ENCODE measurements around the gene ABHD1.
"Not testable (repeated sequence)": the region's sequence is repeated elsewhere in the genome, so short reads cannot be mapped to it uniquely, and the experiment has no call there.

Gene ABHD1

GRCh38 chr2:27174638-27175037 is 51.0 kb downstream of the ABHD1 start:
- DNase-seq: no peak

- no peak for DNase-seq
These were observed 51.7 kb downstream of the ABHD1 start for GRCh38 chr2:27175330-27175729.

DNA sequence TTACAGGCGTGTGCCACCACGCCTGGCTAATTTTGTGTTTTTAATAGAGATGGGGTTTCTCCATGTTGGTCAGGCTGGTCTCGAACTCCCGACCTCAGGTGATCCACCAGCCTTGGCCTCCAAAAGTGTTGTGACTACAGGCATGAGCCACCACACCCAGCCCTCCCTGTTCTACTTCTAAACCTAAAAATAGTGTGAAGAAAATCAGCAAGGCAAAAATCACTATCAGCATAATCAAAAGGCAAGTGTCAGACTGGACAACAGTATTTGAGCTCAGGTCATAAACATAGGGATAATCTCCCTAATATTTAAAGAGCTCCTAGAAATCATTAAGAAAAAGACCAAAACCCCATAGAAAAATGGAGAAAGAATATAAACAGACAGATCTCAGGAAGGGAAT is 52.2 kb downstream of the ABHD1 start:
- not testable (repeated sequence) for DNase-seq

DNA sequence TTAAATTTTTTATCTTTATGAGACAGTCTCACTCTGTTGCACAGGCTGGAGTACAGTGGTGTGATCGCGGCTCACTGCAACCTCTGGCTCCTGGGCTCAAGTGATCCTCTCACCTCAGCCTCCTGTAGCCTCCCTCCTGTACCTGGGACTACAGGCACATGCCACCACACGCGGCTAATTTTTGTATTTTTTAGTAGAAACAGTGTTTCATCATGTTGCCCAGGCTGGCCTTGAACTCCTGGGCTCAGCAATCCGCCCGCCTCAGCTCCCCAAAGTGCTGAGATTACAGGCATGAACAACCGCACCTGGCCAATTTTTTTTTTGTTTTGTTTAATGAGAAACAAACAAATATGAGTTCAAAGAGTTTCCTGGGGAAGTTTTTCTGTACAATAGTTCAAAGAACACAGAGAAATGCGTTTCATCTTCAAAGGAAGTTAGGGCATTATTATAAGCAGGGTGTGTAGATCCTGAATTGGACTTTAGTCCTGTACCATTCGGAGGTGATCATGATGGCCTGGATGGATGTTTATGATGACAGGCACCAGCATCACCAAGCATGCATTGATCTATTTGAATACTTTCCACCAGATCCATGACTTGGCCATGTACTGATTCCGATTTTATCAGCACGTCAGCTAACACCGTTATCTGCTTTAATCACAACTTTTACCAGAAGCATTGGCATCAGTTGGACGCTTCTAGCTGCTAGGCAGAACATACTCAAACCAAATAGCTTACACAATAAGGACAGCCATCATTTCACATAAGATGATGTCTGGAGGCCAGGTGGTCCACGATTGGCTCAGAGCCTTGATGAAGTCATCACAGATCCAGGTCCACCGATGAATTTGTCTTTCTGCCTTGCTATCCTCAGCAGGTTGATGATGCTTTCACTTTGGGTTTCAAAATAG is 54.1 kb downstream of the ABHD1 start:
- no peak for DNase-seq

- no peak for DNase-seq
These were observed 54.9 kb downstream of the ABHD1 start for GRCh38 chr2:27178469-27178868.

GRCh38 chr2:27179344-27180000 is 55.9 kb downstream of the ABHD1 start:
- no peak for DNase-seq
